ENCODE measurements around the gene RAPGEF5. TPM values are rescaled to one million over a fixed set of nuclear protein-coding genes. Genes with fewer than 3 reads are reported as not detected.

The RAPGEF5 gene
- total RNA-seq, 1 donor, result 1.5 TPM

DNA sequence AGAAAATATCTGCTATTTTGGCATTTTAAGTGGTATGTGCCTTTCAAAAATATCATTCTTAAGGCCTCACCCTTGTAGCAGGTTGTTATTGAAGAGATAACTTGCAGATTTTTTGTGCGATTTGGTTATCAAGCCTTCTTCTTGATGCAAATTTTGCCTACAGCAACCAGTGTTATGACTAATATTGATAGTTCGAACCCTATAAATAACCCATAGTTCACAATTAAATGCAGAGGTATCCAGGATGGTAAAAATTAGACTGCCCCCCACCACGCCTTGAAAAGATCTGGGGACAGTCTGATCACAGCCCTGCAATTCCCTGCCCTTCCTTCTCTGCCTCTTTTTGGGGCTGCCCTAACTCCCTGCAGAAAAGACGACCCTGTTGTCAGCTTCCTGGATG lies 28.4 kb upstream of the RAPGEF5 start:
- no peak for DNase-seq (ENCODE audit: low read depth)
- TF ChIP-seq, protein P1, sequence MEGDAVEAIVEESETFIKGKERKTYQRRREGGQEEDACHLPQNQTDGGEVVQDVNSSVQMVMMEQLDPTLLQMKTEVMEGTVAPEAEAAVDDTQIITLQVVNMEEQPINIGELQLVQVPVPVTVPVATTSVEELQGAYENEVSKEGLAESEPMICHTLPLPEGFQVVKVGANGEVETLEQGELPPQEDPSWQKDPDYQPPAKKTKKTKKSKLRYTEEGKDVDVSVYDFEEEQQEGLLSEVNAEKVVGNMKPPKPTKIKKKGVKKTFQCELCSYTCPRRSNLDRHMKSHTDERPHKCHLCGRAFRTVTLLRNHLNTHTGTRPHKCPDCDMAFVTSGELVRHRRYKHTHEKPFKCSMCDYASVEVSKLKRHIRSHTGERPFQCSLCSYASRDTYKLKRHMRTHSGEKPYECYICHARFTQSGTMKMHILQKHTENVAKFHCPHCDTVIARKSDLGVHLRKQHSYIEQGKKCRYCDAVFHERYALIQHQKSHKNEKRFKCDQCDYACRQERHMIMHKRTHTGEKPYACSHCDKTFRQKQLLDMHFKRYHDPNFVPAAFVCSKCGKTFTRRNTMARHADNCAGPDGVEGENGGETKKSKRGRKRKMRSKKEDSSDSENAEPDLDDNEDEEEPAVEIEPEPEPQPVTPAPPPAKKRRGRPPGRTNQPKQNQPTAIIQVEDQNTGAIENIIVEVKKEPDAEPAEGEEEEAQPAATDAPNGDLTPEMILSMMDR (IDR thresholded peaks at IDR 0.05; ENCODE audit: insufficient read depth, low read length), result no peak
- no peak overlapping the region for H3K4me3 ChIP-seq (ENCODE audit: low read depth, low read length)

DNA sequence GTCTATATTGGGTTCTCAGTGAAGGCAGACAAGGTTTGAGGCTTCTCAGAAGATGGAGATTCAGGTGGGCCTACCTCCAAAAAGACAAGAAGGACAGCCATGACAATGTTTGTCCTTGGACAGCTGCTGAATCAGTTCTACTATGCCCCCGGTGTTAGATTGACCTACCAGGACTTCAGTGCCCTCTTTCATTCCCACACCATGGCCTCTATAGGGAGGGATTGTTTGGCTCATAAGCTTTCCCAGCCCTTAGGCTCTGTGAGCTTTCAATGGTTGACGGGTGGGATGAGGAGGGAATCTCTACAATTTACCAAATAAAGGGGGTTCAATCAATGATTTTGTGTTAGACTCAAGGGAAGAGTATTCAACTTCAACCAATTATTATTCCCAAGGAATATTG lies 23.4 kb upstream of the RAPGEF5 start:
- H3K4me3 ChIP-seq (ENCODE audit: low read depth, low read length), result no peak overlapping the region
- TF ChIP-seq, protein P1 (IDR thresholded peaks at IDR 0.05; ENCODE audit: insufficient read depth, low read length), result no peak
- DNase-seq (ENCODE audit: low read depth), result no peak

DNA sequence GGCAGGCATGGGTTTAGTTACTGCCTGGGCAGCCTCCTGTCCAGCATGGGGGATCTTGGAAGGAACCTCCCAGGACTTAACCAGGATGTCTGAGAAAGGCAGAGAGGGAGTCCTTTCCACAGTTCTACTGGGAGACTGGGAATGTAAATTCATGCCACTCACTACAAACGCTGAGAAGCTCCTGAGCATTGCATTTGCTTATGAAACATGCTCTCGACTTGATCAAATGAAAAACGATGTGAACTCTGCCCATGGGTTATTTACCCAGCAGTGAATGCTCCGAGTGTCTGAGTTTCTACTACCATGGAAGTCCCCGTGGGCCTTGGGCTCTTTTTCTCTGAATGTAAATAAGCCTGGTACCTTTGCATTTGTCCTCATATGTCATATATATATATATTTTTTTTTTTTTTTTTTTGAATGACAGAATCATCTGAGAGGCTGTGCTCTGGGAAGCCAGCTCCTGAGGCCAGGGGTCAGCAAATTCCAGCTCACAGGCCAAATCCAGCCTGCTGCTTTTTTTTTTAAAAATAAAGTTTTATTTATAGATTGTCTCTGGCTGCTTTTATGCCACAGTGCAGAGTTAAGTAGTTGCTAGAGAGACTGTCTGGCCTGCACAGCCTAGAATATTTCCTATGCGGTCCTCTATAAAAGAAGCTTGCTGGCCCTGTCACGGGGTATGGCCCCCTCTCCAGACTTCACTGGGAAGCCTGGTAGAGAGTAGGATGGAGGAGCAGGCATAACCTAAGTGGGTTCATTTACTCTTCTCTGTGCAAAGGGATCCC lies 21.4 kb upstream of the RAPGEF5 start:
- no peak for DNase-seq (ENCODE audit: low read depth)
- no peak overlapping the region for H3K4me3 ChIP-seq (ENCODE audit: low read depth, low read length)
- TF ChIP-seq, protein P1 (IDR thresholded peaks at IDR 0.05; ENCODE audit: insufficient read depth, low read length), result no peak

DNA sequence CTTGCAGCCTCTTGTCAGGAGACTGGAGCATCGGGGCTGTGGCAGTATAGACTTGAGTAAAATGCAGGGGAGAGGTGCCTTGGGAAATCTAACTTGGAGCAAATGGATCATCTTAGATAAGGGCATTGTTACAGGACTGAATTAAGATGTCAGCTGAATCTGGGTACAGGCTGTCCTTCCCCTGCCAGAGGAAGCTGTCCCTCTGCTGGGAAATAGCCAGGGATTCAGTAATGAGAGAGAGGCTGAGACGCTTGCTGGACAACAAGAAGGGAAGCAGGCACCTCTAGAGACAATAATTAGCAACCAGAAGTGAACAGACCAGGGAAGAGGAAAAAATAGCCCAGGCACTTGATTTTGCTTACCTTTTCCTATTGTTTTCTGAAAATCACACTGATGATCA lies 20.7 kb upstream of the RAPGEF5 start:
- H3K4me3 ChIP-seq (ENCODE audit: low read depth, low read length), result no peak overlapping the region
- no peak for DNase-seq (ENCODE audit: low read depth)
- TF ChIP-seq, protein P1 (IDR thresholded peaks at IDR 0.05; ENCODE audit: insufficient read depth, low read length), result no peak

DNA sequence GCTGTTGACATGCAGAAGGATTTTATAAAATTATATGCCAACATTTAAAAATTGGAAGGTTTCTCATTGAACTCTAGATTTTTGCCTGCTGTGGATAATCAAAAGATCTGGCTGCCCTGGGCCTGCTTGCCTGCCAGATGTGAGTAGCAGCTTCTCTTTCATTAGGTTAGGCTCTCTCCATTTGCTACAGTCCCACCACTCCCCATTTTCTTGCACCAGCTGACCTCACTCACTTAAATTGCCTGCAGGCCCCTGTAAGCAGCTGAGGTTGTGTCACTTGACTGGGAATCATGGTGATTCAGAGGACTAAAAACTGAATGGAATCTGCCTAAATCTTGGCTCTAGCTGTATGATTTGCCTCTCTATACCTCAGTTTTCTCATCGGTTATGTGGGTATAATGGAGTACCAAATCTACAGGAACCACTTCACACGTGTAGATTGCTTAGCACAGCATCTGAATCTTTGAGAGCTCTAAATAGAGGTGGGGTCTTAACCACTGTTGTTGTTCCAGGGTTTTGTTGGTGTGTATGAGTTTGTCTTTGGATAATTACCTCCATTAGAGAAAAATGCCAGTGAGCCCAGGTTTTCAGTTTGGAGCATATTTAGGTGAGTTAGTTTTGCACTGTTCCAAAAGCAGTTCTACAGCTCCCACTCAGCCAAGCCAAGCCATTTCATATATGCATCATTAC lies 18.6 kb upstream of the RAPGEF5 start:
- TF ChIP-seq, protein P1 (IDR thresholded peaks at IDR 0.05; ENCODE audit: insufficient read depth, low read length), result no peak
- no peak overlapping the region for H3K4me3 ChIP-seq (ENCODE audit: low read depth, low read length)
- peak; percentile 65 for DNase-seq (ENCODE audit: low read depth)

DNA sequence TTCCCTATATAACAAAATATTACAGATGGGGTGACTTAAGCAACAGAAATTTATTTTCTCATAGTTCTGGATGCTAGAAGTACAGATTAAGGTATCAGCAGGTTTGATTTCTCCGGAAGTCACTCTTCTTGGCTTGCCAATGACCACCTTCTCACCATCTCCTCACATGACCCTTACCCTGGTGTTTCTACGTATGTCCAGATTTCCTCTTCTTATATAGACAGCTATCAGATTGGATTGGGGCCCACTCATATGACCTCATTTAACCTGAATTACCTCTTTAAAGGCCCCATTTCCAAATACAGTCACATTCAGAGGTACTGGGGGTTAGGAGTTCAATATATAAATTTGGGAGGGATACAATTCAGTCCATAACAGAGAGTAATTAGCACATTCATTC lies 17.0 kb upstream of the RAPGEF5 start:
- H3K4me3 ChIP-seq (ENCODE audit: low read depth, low read length), result no peak overlapping the region
- TF ChIP-seq, protein P1 (IDR thresholded peaks at IDR 0.05; ENCODE audit: insufficient read depth, low read length), result no peak
- DNase-seq (ENCODE audit: low read depth), result no peak
